Neuronal stem cell (in vitro differentiated cells): Measurements from ENCODE around the gene NFYB.

Experiments
- DNase-seq: peaks from one replicate; pipeline ENCODE4 v3.0.0-alpha.2; 2013; ENCODE audit warnings: low spot score
- H2AFZ ChIP-seq: one replicate; pipeline ENCODE4 v1.6.1; 2013; ENCODE audit warnings: mild to moderate bottlenecking, low read length, inconsistent platforms
- H2AK5ac ChIP-seq: 2 replicates; pipeline ENCODE4 v1.6.1; 2013; ENCODE audit warnings: low read depth, mild to moderate bottlenecking, inconsistent platforms, low read length, moderate library complexity, mixed read lengths
- H2BK120ac ChIP-seq: 2 replicates; pipeline ENCODE4 v1.6.1; 2013; ENCODE audit warnings: low read depth, mild to moderate bottlenecking, inconsistent platforms, low read length, moderate library complexity, mixed read lengths
- H2BK12ac ChIP-seq: one replicate; pipeline ENCODE4 v1.6.1; 2013; ENCODE audit warnings: low read length, inconsistent platforms
- H2BK15ac ChIP-seq: 2 replicates; pipeline ENCODE4 v1.6.1; 2013; ENCODE audit warnings: mild to moderate bottlenecking, low read length, inconsistent platforms, mixed read lengths
- H2BK5ac ChIP-seq: one replicate; pipeline ENCODE4 v1.6.1; 2013; ENCODE audit warnings: inconsistent platforms, mild to moderate bottlenecking, low read length, moderate library complexity
- H3K14ac ChIP-seq: one replicate; pipeline ENCODE4 v1.6.1; 2013; ENCODE audit warnings: low read length, inconsistent platforms
- H3K18ac ChIP-seq: 2 replicates; pipeline ENCODE4 v1.6.1; 2013; ENCODE audit warnings: low read length, inconsistent platforms
- H3K23ac ChIP-seq: 2 replicates; pipeline ENCODE4 v1.6.1; 2013; ENCODE audit warnings: low read depth, mild to moderate bottlenecking, mixed read lengths, low read length, inconsistent platforms; ENCODE audit not compliant: poor library complexity
- H3K27ac ChIP-seq: replicated peaks from 3 replicates; pipeline ENCODE4 v1.5.1; 2013; ENCODE audit warnings: low read length, inconsistent platforms
- H3K27me3 ChIP-seq, 3 experiments: 2 replicates each; pipeline ENCODE4 v1.6.1; 2013; ENCODE audit warnings: low read length in 3 of 3, mild to moderate bottlenecking in 2 of 3, inconsistent platforms in 1 of 3, low read depth in 1 of 3, mixed read lengths in 1 of 3, moderate library complexity in 1 of 3; ENCODE audit not compliant: control insufficient read depth in 3 of 3, insufficient read depth in 3 of 3
- H3K36me3 ChIP-seq, 2 donors: replicated peaks in 1 of 2; 2 replicates each; pipeline ENCODE4 v1.6.1; 2013; ENCODE audit warnings: low read length in 2 of 2; ENCODE audit not compliant: control insufficient read depth in 2 of 2, insufficient read depth in 2 of 2
- H3K4ac ChIP-seq: 2 replicates; pipeline ENCODE4 v1.6.1; 2013; ENCODE audit warnings: inconsistent platforms, mild to moderate bottlenecking, low read length, moderate library complexity
- H3K4me1 ChIP-seq, 2 donors: 1 replicate in 1 of 2; 2 replicates in 1 of 2; pipeline ENCODE4 v1.6.1; 2013; ENCODE audit warnings: low read length in 2 of 2, low read depth in 1 of 2; ENCODE audit not compliant: control insufficient read depth in 2 of 2, insufficient read depth in 1 of 2
- H3K4me2 ChIP-seq: one replicate; pipeline ENCODE4 v1.6.1; 2013; ENCODE audit warnings: mild to moderate bottlenecking, low read length, inconsistent platforms; ENCODE audit not compliant: insufficient read depth, poor library complexity, severe bottlenecking
- H3K4me3 ChIP-seq, 2 donors: 2 replicates each; pipeline ENCODE4 v1.5.1; 2013; ENCODE audit warnings: low read length in 2 of 2, mild to moderate bottlenecking in 2 of 2, inconsistent platforms in 1 of 2, moderate library complexity in 1 of 2
- H3K79me1 ChIP-seq: one replicate; pipeline ENCODE4 v1.6.1; 2013; ENCODE audit warnings: low read depth, mild to moderate bottlenecking, inconsistent platforms, low read length, moderate library complexity
- H3K9ac ChIP-seq: one replicate; pipeline ENCODE4 v1.6.1; 2013; ENCODE audit warnings: mild to moderate bottlenecking, low read depth, low read length, inconsistent platforms; ENCODE audit not compliant: poor library complexity
- H3K9me3 ChIP-seq, 2 donors: replicated peaks in 1 of 2; 2 replicates each; pipeline versions ENCODE3 to v1.6.1; 2013; ENCODE audit warnings: low read length in 2 of 2, mild to moderate bottlenecking in 2 of 2, inconsistent platforms in 1 of 2, low read depth in 1 of 2, mixed read lengths in 1 of 2, moderate library complexity in 1 of 2; ENCODE audit not compliant: control insufficient read depth in 2 of 2, insufficient read depth in 1 of 2
- H4K8ac ChIP-seq: one replicate; pipeline ENCODE4 v1.6.1; 2013; ENCODE audit warnings: low read depth, mild to moderate bottlenecking, inconsistent platforms, low read length, moderate library complexity
- H4K91ac ChIP-seq: one replicate; pipeline ENCODE4 v1.6.1; 2013; ENCODE audit warnings: low read length, low read depth, mild to moderate bottlenecking, inconsistent platforms; ENCODE audit not compliant: poor library complexity
- WGBS, 2 donors: extraction: QIAGEN DNeasy Blood & Tissue Kit; methylation state at CpG; one replicate each; pipeline ENCODE4 v1.1.7; 2013; ENCODE audit warnings: missing lambda C conversion rate in 2 of 2, mixed read lengths in 1 of 2; ENCODE audit not compliant: insufficient read length in 2 of 2, insufficient replicate concordance in 1 of 2; ENCODE audit errors: extremely low coverage in 2 of 2; 5-methylcytosine and 5-hydroxymethylcytosine counted together

The NFYB gene

DNA sequence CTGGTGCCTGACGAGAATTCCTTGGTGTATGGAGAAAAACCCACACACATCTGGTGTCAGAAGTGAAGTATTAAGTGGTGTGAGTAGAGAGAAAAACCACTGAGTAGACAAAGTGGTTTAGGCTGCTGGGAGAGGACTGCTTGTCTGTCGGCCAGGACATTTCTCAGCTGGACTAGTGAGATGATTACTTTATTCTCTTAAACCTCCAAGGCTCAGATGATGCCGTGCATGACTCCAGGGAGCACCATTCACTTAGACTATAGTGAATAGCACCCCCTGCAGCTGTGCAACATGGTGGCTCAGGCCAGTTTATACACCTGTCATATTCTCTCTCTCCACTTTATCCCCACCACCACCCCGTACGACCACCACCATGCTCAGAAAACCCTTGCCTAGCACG, 28.5 kb upstream of the NFYB start:
- Histone ChIP-seq H3K9ac (no peak overlapping the region), H2BK12ac (no peak overlapping the region), H3K79me1 (no peaks in the 10 kb centered on the region), H4K8ac (no peak overlapping the region), H2BK120ac (no peak overlapping the region), H3K9me3 (no peaks in the 10 kb centered on the region), H3K18ac (no peak overlapping the region), H2AFZ (no peak overlapping the region), H2BK5ac (no peak overlapping the region), H3K27me3 (no peaks in the 10 kb centered on the region), H3K36me3 (no peaks in the 10 kb centered on the region), H3K4me2 (no peak overlapping the region), H3K4me1 (peaks cover 5 to 7% of the 10 kb centered on the region in 2 donors), H4K91ac (no peak overlapping the region), H3K23ac (no peak overlapping the region), H2AK5ac (no peak overlapping the region), H3K4ac (no peak overlapping the region), H3K27ac (no peak overlapping the region), H3K4me3 (no peak overlapping the region), H3K14ac (no peak overlapping the region), H2BK15ac (no peak overlapping the region)
- DNase-seq = no peak
- WGBS, 2 donors = no CpG with 5 or more reads among the region's 6 CpGs

GRCh38 chr12:104165801-104166200, 27.8 kb upstream of the NFYB start:
- Histone ChIP-seq H2BK120ac (no peak overlapping the region), H3K23ac (no peak overlapping the region), H3K27me3 (no peaks in the 10 kb centered on the region), H3K4me2 (no peak overlapping the region), H3K4me1 (peaks cover 5 to 7% of the 10 kb centered on the region in 2 donors), H3K79me1 (no peaks in the 10 kb centered on the region), H3K27ac (no peak overlapping the region), H4K8ac (no peak overlapping the region), H2AFZ (no peak overlapping the region), H2BK12ac (no peak overlapping the region), H3K9me3 (no peaks in the 10 kb centered on the region), H2BK5ac (no peak overlapping the region), H4K91ac (no peak overlapping the region), H3K9ac (no peak overlapping the region), H3K18ac (no peak overlapping the region), H2AK5ac (no peak overlapping the region), H3K4me3 (no peak overlapping the region), H3K36me3 (no peaks in the 10 kb centered on the region), H3K14ac (no peak overlapping the region), H3K4ac (no peak overlapping the region), H2BK15ac (no peak overlapping the region)
- no peak for DNase-seq
- no CpG with 5 or more reads among the region's 2 CpGs for WGBS, 2 donors

DNA sequence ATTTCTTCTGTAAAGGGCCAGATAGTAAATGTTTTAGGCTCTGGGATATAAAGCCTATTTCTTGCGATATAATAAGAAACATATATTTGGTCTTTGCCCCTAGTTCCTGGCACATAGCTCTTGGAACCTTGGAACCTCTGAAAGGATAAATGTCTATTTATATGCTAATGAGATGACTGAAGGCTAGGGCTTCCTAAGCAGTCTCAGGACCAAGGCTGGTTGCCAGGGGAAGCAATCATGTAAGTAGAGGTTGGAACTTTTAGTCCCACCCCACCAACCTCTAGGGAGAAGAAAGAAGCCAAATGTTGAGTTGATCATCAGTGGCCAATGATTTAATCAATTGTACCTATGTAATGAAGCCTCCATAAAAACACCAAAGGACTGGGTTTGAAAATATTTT, 26.6 kb upstream of the NFYB start:
- Histone ChIP-seq H3K23ac (no peak overlapping the region), H3K27ac (no peak overlapping the region), H2BK15ac (no peak overlapping the region), H3K9me3 (no peaks in the 10 kb centered on the region), H2BK12ac (no peak overlapping the region), H3K27me3 (no peaks in the 10 kb centered on the region), H3K18ac (no peak overlapping the region), H3K14ac (no peak overlapping the region), H3K4ac (no peak overlapping the region), H3K36me3 (no peaks in the 10 kb centered on the region), H3K4me1 (peaks cover 5 to 7% of the 10 kb centered on the region in 2 donors), H4K8ac (no peak overlapping the region), H2AFZ (no peak overlapping the region), H3K79me1 (no peaks in the 10 kb centered on the region), H2AK5ac (no peak overlapping the region), H3K4me2 (no peak overlapping the region), H2BK5ac (no peak overlapping the region), H2BK120ac (no peak overlapping the region), H4K91ac (no peak overlapping the region), H3K4me3 (no peak overlapping the region), H3K9ac (no peak overlapping the region)
- WGBS, 2 donors = no CpG with 5 or more reads among the region's 1 CpG
- DNase-seq = no peak

GRCh38 chr12:104163631-104164030, 25.6 kb upstream of the NFYB start:
- no CpG with 5 or more reads among the region's 4 CpGs for WGBS, 2 donors
- no peak overlapping the region for H3K4me3 ChIP-seq

More at GRCh38 chr12:104163631-104164030, 25.6 kb upstream of the NFYB start:
- Histone ChIP-seq H3K18ac (no peak overlapping the region), H4K8ac (no peak overlapping the region), H2BK15ac (no peak overlapping the region), H3K23ac (no peak overlapping the region), H3K4ac (no peak overlapping the region), H3K36me3 (no peaks in the 10 kb centered on the region), H2AK5ac (no peak overlapping the region), H3K4me1 (peaks cover 5 to 7% of the 10 kb centered on the region in 2 donors), H2BK120ac (no peak overlapping the region), H4K91ac (no peak overlapping the region), H3K14ac (no peak overlapping the region), H3K9me3 (no peaks in the 10 kb centered on the region), H3K79me1 (no peaks in the 10 kb centered on the region), H3K4me2 (no peak overlapping the region), H2BK5ac (no peak overlapping the region), H3K9ac (no peak overlapping the region), H3K27me3 (peaks cover 0 to under 1% (median 0%) of the 10 kb centered on the region in 3 experiments), H2BK12ac (no peak overlapping the region), H2AFZ (no peak overlapping the region), H3K27ac (no peak overlapping the region)
- DNase-seq = no peak
